ENCODE data around the gene OR2AK2.

The OR2AK2 gene

DNA sequence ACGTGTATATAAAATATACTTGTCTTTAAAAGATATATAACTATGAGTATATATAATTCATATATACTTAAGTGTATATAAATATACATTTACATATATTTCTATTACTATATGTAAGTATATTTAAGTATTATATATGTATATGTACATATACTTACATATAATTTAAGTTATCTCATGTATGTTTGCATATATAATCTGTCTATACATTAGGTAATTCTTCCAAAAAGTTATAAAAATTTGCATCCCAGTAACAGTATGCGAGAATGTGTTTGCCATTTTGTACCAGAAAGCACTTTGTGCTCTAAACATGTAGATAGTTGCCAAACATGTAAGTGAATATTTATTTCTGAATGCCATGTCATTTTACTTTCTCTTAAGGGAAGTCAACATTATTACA is at the start of gene OR2AK2:
Gene OR2AK2 (plus strand): TSS at position 301 of the 400 bp plus-strand sequence. CDS start 144 bp downstream, outside the sequence.
- DNase-seq (ENCODE audit: extremely low spot score, insufficient read length, low read depth) (no peak), FAIRE-seq (no peak)

DNA sequence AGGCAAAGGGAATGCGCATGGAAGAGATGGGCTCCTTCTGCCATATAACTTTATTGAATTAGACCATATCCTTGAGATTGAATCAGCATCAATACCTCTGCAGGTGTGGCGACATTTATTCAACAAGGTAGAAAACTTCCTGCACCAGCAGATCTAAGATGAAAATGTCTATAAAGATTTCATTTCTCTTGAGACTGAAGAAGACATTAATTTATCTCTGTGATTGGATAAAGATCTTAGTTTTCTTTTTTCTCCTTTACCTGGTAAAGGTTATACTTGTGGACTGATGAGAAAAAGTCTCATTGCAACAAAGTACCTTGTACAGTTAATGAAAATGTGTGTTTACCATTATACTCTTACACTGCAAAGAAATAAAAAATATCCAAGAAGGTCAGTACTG is 45.1 kb upstream of the OR2AK2 start, which contains the start of gene OR2T8:
Gene OR2T8 (plus strand): TSS at position 301 of the 400 bp plus-strand sequence. CDS start 766 bp downstream, outside the sequence.
- no peak for DNase-seq (ENCODE audit: extremely low spot score, insufficient read length, low read depth)
- FAIRE-seq = no peak

GRCh38 chr1:247923941-247924340 is 41.1 kb upstream of the OR2AK2 start:
- no peak for DNase-seq (ENCODE audit: extremely low spot score, insufficient read length, low read depth)
- no peak for FAIRE-seq

GRCh38 chr1:247924868-247925267 is 40.2 kb upstream of the OR2AK2 start, which contains the start of gene OR2AJ1:
OR2AJ1 (plus strand) TSS chr1:247924889; CDS start chr1:247933769, 8,880 bp downstream.
- no peak for FAIRE-seq
- no peak for DNase-seq (ENCODE audit: extremely low spot score, insufficient read length, low read depth)

- DNase-seq (ENCODE audit: extremely low spot score, insufficient read length, low read depth) (no peak), FAIRE-seq (no peak)
These were observed 31.0 kb upstream of the OR2AK2 start for GRCh38 chr1:247933989-247934388.

- FAIRE-seq (no peak), DNase-seq (ENCODE audit: extremely low spot score, insufficient read length, low read depth) (no peak)
These were observed 29.3 kb upstream of the OR2AK2 start for GRCh38 chr1:247935781-247936180.

GRCh38 chr1:247936415-247936814 is 28.6 kb upstream of the OR2AK2 start:
- DNase-seq (ENCODE audit: extremely low spot score, insufficient read length, low read depth) (no peak), FAIRE-seq (no peak)

DNA sequence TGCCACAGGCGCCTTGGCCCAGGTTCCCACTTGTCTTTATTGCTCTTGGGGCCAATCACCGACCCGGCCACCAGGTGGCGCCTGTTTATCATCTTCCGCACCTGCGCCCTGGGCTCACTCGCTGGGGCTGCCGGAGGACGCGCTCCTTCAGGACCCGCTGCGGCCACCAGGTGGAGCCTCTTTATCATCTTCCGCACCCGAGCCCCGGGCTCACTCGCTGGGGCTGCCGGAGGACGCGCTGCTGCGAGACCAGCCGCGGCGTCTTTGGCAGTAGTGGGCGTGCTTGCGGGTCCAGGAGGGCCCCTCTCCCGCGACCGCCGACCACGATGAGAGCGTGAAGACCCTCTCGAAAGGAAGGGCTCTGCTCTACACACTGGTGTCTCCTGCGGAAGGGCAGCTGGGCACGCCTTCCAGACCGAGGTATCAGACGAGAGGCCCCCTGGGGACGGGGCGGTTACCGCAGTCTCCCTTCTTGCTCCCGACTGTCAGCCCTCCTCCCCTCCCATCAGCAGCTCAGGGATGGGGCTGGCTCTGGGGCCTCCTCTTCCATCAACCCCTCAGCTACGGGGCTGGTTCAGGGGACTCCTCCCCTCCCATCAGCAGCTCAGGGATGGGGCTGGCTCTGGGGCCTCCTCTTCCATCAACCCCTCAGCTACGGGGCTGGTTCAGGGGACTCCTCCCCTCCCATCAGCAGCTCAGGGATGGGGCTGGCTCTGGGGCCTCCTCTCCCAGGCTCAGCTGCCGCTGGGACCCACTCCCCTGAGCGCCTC is 27.9 kb upstream of the OR2AK2 start:
- DNase-seq (ENCODE audit: extremely low spot score, insufficient read length, low read depth) (peak; percentile 67), FAIRE-seq (peak; percentile 85)

- no peak for DNase-seq (ENCODE audit: extremely low spot score, insufficient read length, low read depth)
- no peak for FAIRE-seq
These were observed 22.4 kb upstream of the OR2AK2 start for GRCh38 chr1:247942624-247943023.

- no peak for FAIRE-seq
- DNase-seq (ENCODE audit: extremely low spot score, insufficient read length, low read depth) = no peak
These were observed 16.5 kb upstream of the OR2AK2 start, which contains the start of gene OR2L8 for GRCh38 chr1:247948558-247948957. OR2L8 (plus strand) TSS chr1:247948858; CDS start chr1:247948858, 0 bp downstream.

DNA sequence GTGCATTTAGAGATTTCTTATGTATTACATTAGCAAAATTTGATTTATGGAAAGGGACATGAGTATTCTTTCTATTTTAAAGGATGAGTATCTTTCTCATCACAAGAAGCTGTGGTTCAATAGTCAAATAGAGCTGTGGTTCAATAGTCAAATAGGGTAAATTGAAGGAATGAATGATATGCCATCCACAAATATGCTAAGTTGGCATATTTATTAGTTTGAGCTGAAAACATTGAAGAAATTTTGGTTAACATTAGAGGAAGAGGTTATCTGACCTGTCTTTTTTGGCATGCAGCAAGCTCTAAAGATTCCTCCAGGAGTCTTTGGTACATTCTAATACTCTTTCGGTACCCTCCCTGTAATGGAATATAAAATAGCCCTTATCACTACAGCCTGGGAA is 11.6 kb upstream of the OR2AK2 start:
- FAIRE-seq = no peak
- DNase-seq (ENCODE audit: extremely low spot score, insufficient read length, low read depth) = no peak

GRCh38 chr1:247961791-247962190 is 3.2 kb upstream of the OR2AK2 start:
- DNase-seq (ENCODE audit: extremely low spot score, insufficient read length, low read depth) (no peak), FAIRE-seq (no peak)

- no peak for DNase-seq (ENCODE audit: extremely low spot score, insufficient read length, low read depth)
- FAIRE-seq = no peak
These were observed 2.0 kb upstream of the OR2AK2 start for GRCh38 chr1:247962911-247963588.

DNA sequence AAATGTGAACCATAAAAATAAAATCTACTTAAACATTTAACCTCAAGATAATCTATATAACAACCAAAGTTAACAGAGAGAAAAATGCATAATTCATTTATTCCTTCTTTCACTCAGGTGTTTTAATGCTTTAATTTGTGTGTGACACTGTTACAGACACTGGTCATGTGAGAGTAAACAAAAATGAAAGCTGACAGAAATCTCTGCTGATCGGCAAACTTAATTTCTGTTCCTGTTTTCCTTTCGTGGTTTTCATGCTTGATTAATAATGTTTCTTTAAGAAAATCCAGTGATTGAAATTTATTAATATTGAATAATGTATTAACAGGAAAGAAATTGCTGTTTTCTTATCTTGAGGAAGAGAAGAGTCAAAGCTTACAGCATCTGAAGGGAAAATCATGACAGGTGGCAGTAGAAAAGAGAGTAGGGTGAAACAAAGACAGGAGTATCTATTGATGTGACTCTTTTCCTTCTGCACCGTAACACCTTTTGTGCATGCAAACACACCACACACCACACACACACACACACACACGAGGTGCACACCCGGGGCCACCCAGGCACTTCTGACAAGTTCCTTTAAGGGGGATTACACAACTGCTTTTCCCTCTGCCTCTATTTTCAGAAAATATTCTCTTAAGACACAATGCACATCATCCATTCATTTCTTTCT is 1.6 kb downstream of the OR2AK2 start:
- peak; percentile 8 for DNase-seq (ENCODE audit: extremely low spot score, insufficient read length, low read depth)

GRCh38 chr1:247992986-247993385 is 28.0 kb downstream of the OR2AK2 start:
- FAIRE-seq (no peak), DNase-seq (ENCODE audit: extremely low spot score, insufficient read length, low read depth) (no peak)

More for the DNA sequence above, 1.6 kb downstream of the OR2AK2 start:
- FAIRE-seq = peak; percentile 70

DNA sequence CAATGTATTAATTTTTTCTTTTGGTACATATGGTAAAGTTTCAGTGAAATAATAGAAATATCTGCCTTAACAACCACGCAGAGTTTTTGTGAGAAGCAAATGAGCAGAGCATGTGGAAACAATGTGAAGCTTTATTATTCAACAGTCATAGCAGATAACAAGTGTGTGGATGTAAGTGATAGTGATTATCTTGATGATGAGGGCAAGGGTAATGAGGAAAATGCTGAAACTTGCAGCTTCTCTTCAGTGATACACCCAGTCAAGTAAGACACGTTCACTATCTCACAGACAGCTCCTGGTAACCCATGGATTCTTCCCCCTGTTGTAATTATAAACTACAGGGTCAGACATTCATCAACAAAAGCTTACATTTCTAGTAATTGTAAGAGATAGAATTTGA is 33.8 kb downstream of the OR2AK2 start:
- FAIRE-seq = no peak
- DNase-seq (ENCODE audit: extremely low spot score, insufficient read length, low read depth) = no peak

DNA sequence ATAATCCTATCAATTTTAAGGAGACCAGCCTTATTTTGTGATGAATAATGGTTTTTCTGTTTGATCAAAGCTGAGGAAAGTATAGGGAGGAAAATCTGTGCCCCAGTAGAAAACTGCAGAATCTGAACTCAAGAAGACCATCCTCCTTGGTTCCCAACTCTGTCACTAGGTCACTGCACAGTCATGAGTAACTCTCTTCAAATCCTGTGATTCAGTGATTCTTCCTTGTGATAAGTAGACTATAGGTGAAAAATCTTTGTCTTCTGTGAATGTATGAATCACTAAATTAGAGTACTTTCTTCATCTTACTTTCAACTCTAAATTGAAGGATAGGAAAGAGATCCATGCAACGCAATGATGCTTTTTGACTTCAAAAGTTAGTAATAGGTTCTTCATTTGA is 35.1 kb downstream of the OR2AK2 start:
- no peak for FAIRE-seq
- DNase-seq (ENCODE audit: extremely low spot score, insufficient read length, low read depth) = no peak

DNA sequence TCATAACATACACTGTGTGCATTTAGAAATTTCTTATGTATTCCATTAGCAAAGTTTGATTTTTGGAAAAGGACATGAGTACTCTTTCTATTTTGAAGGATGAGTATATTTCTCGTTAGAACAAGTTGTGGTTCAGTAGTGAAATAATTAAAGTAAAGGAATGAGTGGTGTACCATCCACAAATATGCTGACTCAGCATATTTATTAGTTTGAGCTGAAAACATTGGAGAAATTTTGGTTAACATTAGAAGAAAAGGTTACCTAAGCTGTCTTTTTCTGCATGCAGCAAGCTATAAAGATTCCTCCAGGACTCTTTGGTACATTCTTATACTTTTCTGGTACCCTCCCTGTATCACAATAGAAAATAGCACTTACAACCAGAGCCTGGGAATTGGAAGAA is 42.7 kb downstream of the OR2AK2 start:
- FAIRE-seq (no peak), DNase-seq (ENCODE audit: extremely low spot score, insufficient read length, low read depth) (no peak)

GRCh38 chr1:248009681-248010080 is 44.6 kb downstream of the OR2AK2 start:
- no peak for FAIRE-seq
- no peak for DNase-seq (ENCODE audit: extremely low spot score, insufficient read length, low read depth)

GRCh38 chr1:248013229-248013710 is 48.2 kb downstream of the OR2AK2 start, which contains the start of gene OR2L5:
OR2L5 (plus strand) TSS chr1:248013660; CDS start chr1:248021948, 8,288 bp downstream.
- FAIRE-seq (no peak), DNase-seq (ENCODE audit: extremely low spot score, insufficient read length, low read depth) (no peak)

Data from GM18507 (cell line).